Trophoblast cell (in vitro differentiated cells and primary cell): ENCODE results near the gene AVPR1B.
"Not testable (repeated sequence)": the region's sequence is repeated elsewhere in the genome, so short reads cannot be mapped to it uniquely, and the experiment has no call there.

Experiments
- DNase-seq, 2 donors: peaks; one replicate each; pipeline ENCODE4 v3.0.0-alpha.2; 2016
- H2AFZ ChIP-seq: 2 replicates; pipeline ENCODE4 v1.6.1; 2013; ENCODE audit warnings: low read length, moderate library complexity, mild to moderate bottlenecking; ENCODE audit not compliant: insufficient read depth, poor library complexity
- H2AK5ac ChIP-seq: 2 replicates; pipeline ENCODE4 v1.6.1; 2013; ENCODE audit warnings: mild to moderate bottlenecking, low read length
- H2BK120ac ChIP-seq: 2 replicates; pipeline ENCODE4 v1.6.1; 2013; ENCODE audit warnings: low read length, mild to moderate bottlenecking, moderate library complexity; ENCODE audit not compliant: insufficient read depth, poor library complexity
- H2BK12ac ChIP-seq: 2 replicates; pipeline ENCODE4 v1.6.1; 2013; ENCODE audit warnings: mild to moderate bottlenecking, low read length, moderate library complexity
- H2BK5ac ChIP-seq: 2 replicates; pipeline ENCODE4 v1.6.1; 2013; ENCODE audit warnings: low read length, low read depth, moderate library complexity, mild to moderate bottlenecking; ENCODE audit not compliant: poor library complexity
- H3K14ac ChIP-seq: 2 replicates; pipeline ENCODE4 v1.6.1; 2013; ENCODE audit warnings: mild to moderate bottlenecking, low read length
- H3K18ac ChIP-seq: 2 replicates; pipeline ENCODE4 v1.6.1; 2013; ENCODE audit warnings: mild to moderate bottlenecking, low read length
- H3K23ac ChIP-seq: 2 replicates; pipeline ENCODE4 v1.6.1; 2013; ENCODE audit warnings: low read length
- H3K27ac ChIP-seq: 2 replicates; pipeline ENCODE4 v1.5.1; 2013; ENCODE audit warnings: low read depth, mild to moderate bottlenecking, inconsistent platforms, low read length, moderate library complexity
- H3K27me3 ChIP-seq: 2 replicates; pipeline ENCODE4 v1.6.1; 2013; ENCODE audit warnings: inconsistent platforms, mild to moderate bottlenecking, low read length, moderate library complexity; ENCODE audit not compliant: insufficient read depth
- H3K36me3 ChIP-seq, 2 experiments: 1 replicate in 1 of 2; 2 replicates in 1 of 2; pipeline ENCODE4 v1.6.1; 2013; ENCODE audit warnings: low read length in 2 of 2, mild to moderate bottlenecking in 2 of 2, moderate library complexity in 1 of 2; ENCODE audit not compliant: insufficient read depth in 2 of 2, control insufficient read depth in 1 of 2
- H3K4ac ChIP-seq: 2 replicates; pipeline ENCODE4 v1.6.1; 2013; ENCODE audit warnings: low read depth, mild to moderate bottlenecking, low read length, moderate library complexity
- H3K4me1 ChIP-seq, 2 experiments: 1 replicate in 1 of 2; 2 replicates in 1 of 2; pipeline ENCODE4 v1.6.1; 2013; ENCODE audit warnings: low read length in 2 of 2, mild to moderate bottlenecking in 2 of 2, moderate library complexity in 1 of 2; ENCODE audit not compliant: insufficient read depth in 2 of 2, control insufficient read depth in 1 of 2
- H3K4me2 ChIP-seq: 2 replicates; pipeline ENCODE4 v1.6.1; 2013; ENCODE audit warnings: inconsistent platforms, mild to moderate bottlenecking, low read length, moderate library complexity
- H3K4me3 ChIP-seq: 2 replicates; pipeline ENCODE4 v1.5.1; 2013; ENCODE audit warnings: mild to moderate bottlenecking, low read depth, low read length, inconsistent platforms
- H3K79me1 ChIP-seq: one replicate; pipeline ENCODE4 v1.6.1; 2013; ENCODE audit warnings: low read length
- H3K79me2 ChIP-seq: 2 replicates; pipeline ENCODE4 v1.6.1; 2013; ENCODE audit warnings: low read length, mild to moderate bottlenecking; ENCODE audit not compliant: control insufficient read depth, insufficient read depth, poor library complexity
- H3K9ac ChIP-seq: 2 replicates; pipeline ENCODE4 v1.6.1; 2013; ENCODE audit warnings: mild to moderate bottlenecking, low read length
- H3K9me3 ChIP-seq: 2 replicates; pipeline ENCODE4 v1.6.1; 2013; ENCODE audit warnings: low read depth, mild to moderate bottlenecking, control low read depth, inconsistent platforms, low read length; ENCODE audit not compliant: insufficient read depth
- H4K12ac ChIP-seq: 2 replicates; pipeline ENCODE4 v1.6.1; 2013; ENCODE audit warnings: low read depth, mild to moderate bottlenecking, low read length, moderate library complexity
- H4K8ac ChIP-seq: 2 replicates; pipeline ENCODE4 v1.6.1; 2013; ENCODE audit warnings: low read depth, mild to moderate bottlenecking, low read length, moderate library complexity
- H4K91ac ChIP-seq: one replicate; pipeline ENCODE4 v1.6.1; 2013; ENCODE audit warnings: low read depth, mild to moderate bottlenecking, low read length, moderate library complexity
- WGBS: extraction: QIAGEN DNeasy Blood & Tissue Kit; methylation state at CpG from one replicate; pipeline ENCODE4 v1.1.7; 2013; ENCODE audit warnings: missing lambda C conversion rate; ENCODE audit not compliant: insufficient read length, insufficient coverage; ENCODE audit errors: extremely low coverage; 5-methylcytosine and 5-hydroxymethylcytosine counted together

Gene AVPR1B

DNA sequence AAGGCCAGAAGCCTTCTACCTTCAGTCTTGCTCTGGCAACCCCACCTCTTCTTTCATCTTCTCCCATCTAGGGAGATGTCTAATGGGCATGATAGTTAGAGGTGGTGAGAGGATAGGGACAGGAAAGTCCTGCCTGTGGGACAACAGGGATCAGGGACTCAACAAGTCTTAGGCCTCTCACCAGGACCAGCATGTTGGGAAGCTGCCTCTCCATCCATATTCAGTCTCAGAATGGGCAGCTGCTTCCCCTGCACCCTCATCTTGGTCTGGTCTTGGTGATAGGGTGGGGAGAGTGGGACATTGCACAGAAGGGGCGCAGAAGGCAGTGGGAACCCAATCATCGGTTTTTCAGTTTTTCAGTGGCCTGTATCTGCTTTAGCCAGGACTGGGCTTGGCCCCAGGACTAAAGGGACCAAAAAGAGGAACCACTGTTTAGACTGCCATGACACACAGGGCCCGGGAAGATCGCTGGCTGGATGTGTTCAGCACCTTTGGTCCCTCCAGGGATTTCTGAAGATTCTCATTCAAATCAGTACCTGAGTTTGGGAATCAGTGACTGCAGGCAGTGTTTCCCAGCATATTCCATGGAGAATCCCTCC is 51.5 kb downstream of the AVPR1B start:
- H4K8ac ChIP-seq, result no peak overlapping the region
- no peak overlapping the region for H4K12ac ChIP-seq
- no peak overlapping the region for H3K4ac ChIP-seq
- no peak overlapping the region for H2BK120ac ChIP-seq
- peaks cover under 1% of the 10 kb centered on the region for H3K79me2 ChIP-seq
- no peak overlapping the region for H2AK5ac ChIP-seq
- H3K36me3 ChIP-seq, result no peaks in the 10 kb centered on the region
- no peak overlapping the region for H3K4me3 ChIP-seq
- H3K9me3 ChIP-seq, result peaks cover 3% of the 10 kb centered on the region
- no peak overlapping the region for H3K9ac ChIP-seq
- H3K27me3 ChIP-seq, result no peaks in the 10 kb centered on the region
- DNase-seq, result no peak
- H2BK5ac ChIP-seq, result no peak overlapping the region
- H3K23ac ChIP-seq, result no peak overlapping the region
- no CpG with 5 or more reads among the region's 4 CpGs for WGBS
- no peak overlapping the region for H4K91ac ChIP-seq
- no peak overlapping the region for H2AFZ ChIP-seq
- no peak overlapping the region for H3K18ac ChIP-seq
- H3K4me1 ChIP-seq, result peaks cover 4 to 5% of the 10 kb centered on the region in 2 experiments
- peaks cover 2% of the 10 kb centered on the region for H3K79me1 ChIP-seq
- no peak overlapping the region for H3K14ac ChIP-seq
- no peak overlapping the region for H3K4me2 ChIP-seq
- H3K27ac ChIP-seq, result no peak overlapping the region
- no peak overlapping the region for H2BK12ac ChIP-seq

DNA sequence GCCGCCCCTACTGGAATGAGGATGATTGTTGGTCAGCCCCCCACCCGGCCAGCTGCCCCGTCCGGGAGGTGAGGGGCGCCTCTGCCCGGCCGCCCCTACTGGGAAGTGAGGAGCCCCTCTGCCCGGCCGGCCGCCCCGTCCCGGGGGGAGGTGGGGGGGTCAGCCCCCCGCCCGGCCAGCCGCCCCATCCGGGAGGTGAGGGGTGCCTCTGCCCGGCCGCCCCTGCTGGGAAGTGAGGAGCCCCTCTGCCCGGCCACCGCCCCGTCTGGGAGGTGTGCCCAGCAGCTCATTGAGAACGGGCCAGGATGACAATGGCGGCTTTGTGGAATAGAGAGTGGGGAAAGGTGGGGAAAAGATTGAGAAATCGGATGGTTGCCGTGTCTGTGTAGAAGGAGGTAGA is 52.7 kb downstream of the AVPR1B start:
- DNase-seq, H3K18ac ChIP-seq, H3K79me2 ChIP-seq, H3K4me3 ChIP-seq, H3K14ac ChIP-seq, H2BK12ac ChIP-seq, H2BK120ac ChIP-seq, H3K79me1 ChIP-seq, H3K23ac ChIP-seq, H3K4ac ChIP-seq, H4K12ac ChIP-seq, H3K27me3 ChIP-seq, H4K91ac ChIP-seq, H2BK5ac ChIP-seq, H3K36me3 ChIP-seq, H3K27ac ChIP-seq, H3K9ac ChIP-seq, H2AFZ ChIP-seq, H4K8ac ChIP-seq, H3K9me3 ChIP-seq, H3K4me2 ChIP-seq, H2AK5ac ChIP-seq: not testable (repeated sequence)
- H3K4me1 ChIP-seq, result peaks cover 10 to 14% of the 10 kb centered on the region in 2 experiments
- no CpG with 5 or more reads among the region's 25 CpGs for WGBS

DNA sequence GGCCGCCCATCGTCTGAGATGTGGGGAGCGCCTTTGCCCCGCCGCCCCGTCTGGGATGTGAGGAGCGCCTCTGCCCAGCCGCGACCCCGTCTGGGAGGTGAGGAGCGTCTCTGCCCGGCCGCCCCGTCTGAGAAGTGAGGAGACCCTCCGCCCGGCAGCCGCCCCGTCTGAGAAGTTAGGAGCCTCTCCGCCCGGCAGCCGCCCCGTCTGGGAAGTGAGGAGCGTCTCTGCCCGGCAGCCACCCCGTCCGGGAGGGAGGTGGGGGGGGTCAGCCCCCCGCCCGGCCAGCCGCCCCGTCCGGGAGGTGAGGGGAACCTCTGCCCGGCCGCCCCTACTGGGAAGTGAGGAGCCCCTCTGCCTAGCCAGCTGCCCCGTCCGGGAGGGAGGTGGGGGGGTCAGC is 53.2 kb downstream of the AVPR1B start:
- H4K12ac ChIP-seq, H2AK5ac ChIP-seq, H3K36me3 ChIP-seq, H3K23ac ChIP-seq, H3K27me3 ChIP-seq, H2BK5ac ChIP-seq, H3K9ac ChIP-seq, H4K91ac ChIP-seq, H3K4me2 ChIP-seq, H3K9me3 ChIP-seq, H3K4ac ChIP-seq, H2AFZ ChIP-seq, H3K18ac ChIP-seq, H2BK120ac ChIP-seq, H2BK12ac ChIP-seq, H3K79me2 ChIP-seq, H3K4me3 ChIP-seq, DNase-seq, H4K8ac ChIP-seq, H3K14ac ChIP-seq, H3K27ac ChIP-seq: not testable (repeated sequence)
- H3K4me1 ChIP-seq, result peaks cover 14 to 18% of the 10 kb centered on the region in 2 experiments
- WGBS, result no CpG with 5 or more reads among the region's 35 CpGs
- peaks cover 13% of the 10 kb centered on the region for H3K79me1 ChIP-seq

DNA sequence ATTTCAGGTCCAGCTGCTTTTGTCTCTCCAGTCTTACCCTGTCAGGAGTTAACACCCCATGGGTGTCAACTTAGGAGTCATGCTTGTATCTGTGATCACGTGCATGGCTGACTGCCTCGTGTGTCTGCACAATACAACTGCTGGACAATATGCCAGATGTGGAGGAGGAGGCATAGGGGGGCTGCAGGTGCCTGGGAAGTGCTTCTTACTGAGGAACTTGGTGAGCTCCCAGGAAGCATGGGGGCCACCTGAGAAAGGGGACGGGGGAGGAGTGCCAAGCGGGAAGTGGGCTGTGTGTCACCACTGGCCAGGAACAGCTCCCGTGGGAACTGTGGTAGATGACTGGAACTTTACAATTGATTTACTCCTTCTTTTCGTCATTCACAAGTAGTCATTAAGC is 54.7 kb downstream of the AVPR1B start:
- WGBS, result no CpG with 5 or more reads among the region's 6 CpGs
- Histone ChIP-seq H3K4me1 (peaks cover 12 to 21% of the 10 kb centered on the region in 2 experiments), H3K18ac (no peak overlapping the region), H3K4me2 (no peak overlapping the region), H3K23ac (no peak overlapping the region), H2BK12ac (peak overlapping the region; percentile 35), H4K8ac (no peak overlapping the region), H3K4ac (no peak overlapping the region), H3K14ac (no peak overlapping the region), H3K9me3 (peaks cover 6% of the 10 kb centered on the region), H3K27ac (no peak overlapping the region), H3K79me2 (peaks cover 7% of the 10 kb centered on the region), H2AFZ (no peak overlapping the region), H4K12ac (no peak overlapping the region), H2BK5ac (no peak overlapping the region), H3K79me1 (peaks cover 16% of the 10 kb centered on the region), H2AK5ac (no peak overlapping the region), H2BK120ac (no peak overlapping the region), H3K27me3 (no peaks in the 10 kb centered on the region), H4K91ac (no peak overlapping the region), H3K4me3 (no peak overlapping the region), H3K36me3 (no peaks in the 10 kb centered on the region), H3K9ac (no peak overlapping the region)
- no peak for DNase-seq
